Mesodermal cell (in vitro differentiated cells): ENCODE measurements around the gene LHB.
A peak's percentile ranks its signal among the peaks of the same experiment; 100 is the strongest.

Experiments used
- H3K27ac ChIP-seq: 2 replicates; pipeline ENCODE4 v1.7.0; 2013; ENCODE audit warnings: mild to moderate bottlenecking, low read depth, low read length, moderate library complexity; ENCODE audit not compliant: severe bottlenecking
- H3K36me3 ChIP-seq: 2 replicates; pipeline ENCODE4 v1.7.1; 2013; ENCODE audit warnings: mild to moderate bottlenecking, low read length, moderate library complexity; ENCODE audit not compliant: control insufficient read depth, insufficient read depth
- H3K4me1 ChIP-seq: one replicate; pipeline ENCODE4 v1.7.1; 2013; ENCODE audit warnings: mild to moderate bottlenecking, low read length; ENCODE audit not compliant: insufficient read depth, control insufficient read depth, poor library complexity, severe bottlenecking
- H3K4me3 ChIP-seq: 2 replicates; pipeline ENCODE4 v1.7.0; 2013; ENCODE audit warnings: low read length, control low read depth, mild to moderate bottlenecking; ENCODE audit not compliant: insufficient read depth, poor library complexity, severe bottlenecking; ENCODE audit errors: extremely low read depth
- H3K9me3 ChIP-seq: 2 replicates; pipeline ENCODE4 v1.7.1; 2013; ENCODE audit warnings: mild to moderate bottlenecking, low read length, moderate library complexity; ENCODE audit not compliant: control insufficient read depth
- WGBS, 2 experiments: methylation state at CpG; one replicate each; pipeline ENCODE4 v1.1.5; 2013; ENCODE audit warnings: missing lambda C conversion rate in 2 of 2; ENCODE audit not compliant: insufficient coverage in 2 of 2; 5-methylcytosine and 5-hydroxymethylcytosine counted together

Gene LHB

DNA sequence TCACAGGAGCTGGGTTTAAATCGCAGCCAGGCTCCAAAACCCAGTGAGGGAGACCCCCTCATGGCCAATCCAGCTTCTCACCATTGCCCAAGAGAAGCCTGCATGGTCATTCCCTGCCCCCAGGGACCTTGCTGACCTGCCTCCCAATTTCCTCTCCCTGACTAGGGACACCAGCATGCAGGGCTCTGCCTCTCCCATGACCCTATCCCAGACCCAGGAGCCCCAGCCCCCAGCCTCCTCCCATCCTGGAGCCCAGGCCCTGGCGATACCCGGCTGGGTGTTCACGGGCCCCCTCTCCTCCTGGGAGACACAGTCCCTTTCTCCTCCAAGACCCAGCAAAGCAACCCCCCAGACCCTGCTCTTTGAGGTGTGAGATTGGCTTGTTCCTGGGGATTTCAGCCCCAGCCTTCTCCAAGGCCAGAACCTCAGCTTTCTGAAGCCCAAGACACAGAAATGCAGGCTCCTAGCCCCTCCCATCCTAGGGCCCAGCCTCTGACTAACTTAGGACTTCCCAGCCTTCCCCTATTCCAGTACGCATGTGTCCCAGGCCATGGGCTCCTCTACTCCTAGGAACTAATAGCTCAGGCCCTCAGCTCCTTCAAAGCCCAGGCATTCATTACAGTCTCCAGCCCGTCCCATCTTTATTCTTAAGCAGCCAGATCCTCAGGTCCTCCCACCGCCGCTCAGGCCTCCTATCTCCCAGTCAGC is 24.9 kb downstream of the LHB start:
- no peaks in the 10 kb centered on the region for H3K9me3 ChIP-seq
- peak overlapping the region; percentile 98 for H3K4me3 ChIP-seq
- 23 to 38% methylated on average over 5 to 7 of the region's 8 CpGs for WGBS, 2 experiments
- H3K27ac ChIP-seq = peak overlapping the region; percentile 5
- peaks cover 16% of the 10 kb centered on the region for H3K4me1 ChIP-seq
- peaks cover 34% of the 10 kb centered on the region for H3K36me3 ChIP-seq

DNA sequence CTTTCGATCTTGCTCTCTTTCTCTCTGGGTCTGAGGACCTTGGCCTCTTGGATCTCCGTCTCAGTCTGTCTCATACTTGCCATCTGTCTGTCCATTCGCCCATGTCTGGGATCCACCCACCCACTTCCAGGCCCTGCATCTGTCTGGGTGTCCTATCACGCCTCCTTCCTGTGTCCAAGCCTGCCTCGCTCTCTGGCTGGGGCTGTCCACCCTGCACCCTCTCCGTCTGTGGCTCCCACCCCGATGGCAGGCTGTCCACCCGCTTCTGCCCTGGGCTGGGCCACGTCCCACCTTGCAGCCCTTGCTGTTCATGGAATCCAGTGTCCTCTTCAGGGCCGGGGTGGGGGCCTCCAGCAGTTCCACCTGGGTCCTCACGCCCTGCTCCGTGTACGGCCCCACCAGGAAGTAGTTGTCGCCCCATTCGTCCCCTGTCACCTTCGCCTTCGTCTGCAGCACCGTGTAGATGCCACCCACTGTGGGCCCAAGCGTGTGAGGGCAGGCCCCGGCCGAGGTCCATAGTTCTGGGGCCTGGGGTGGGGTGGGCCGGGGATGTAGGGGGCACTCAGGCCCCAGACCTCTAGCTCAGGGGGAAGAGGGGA is 25.8 kb downstream of the LHB start:
- Histone ChIP-seq H3K4me1 (peaks cover 16% of the 10 kb centered on the region), H3K27ac (no peak overlapping the region), H3K9me3 (no peaks in the 10 kb centered on the region), H3K4me3 (peak overlapping the region; percentile 98), H3K36me3 (peaks cover 43% of the 10 kb centered on the region)
- 94 to 97% methylated on average over 20 to 22 of the region's 22 CpGs for WGBS, 2 experiments

- H3K36me3 ChIP-seq = peaks cover 50% of the 10 kb centered on the region
- WGBS, 2 experiments = 89 to 96% methylated on average over 4 of the region's 4 CpGs
- H3K4me3 ChIP-seq = no peak overlapping the region
- H3K27ac ChIP-seq = no peak overlapping the region
- H3K9me3 ChIP-seq = no peaks in the 10 kb centered on the region
- H3K4me1 ChIP-seq = peaks cover 16% of the 10 kb centered on the region
Observed at GRCh38 chr19:48990400-48990799, 26.5 kb downstream of the LHB start.

DNA sequence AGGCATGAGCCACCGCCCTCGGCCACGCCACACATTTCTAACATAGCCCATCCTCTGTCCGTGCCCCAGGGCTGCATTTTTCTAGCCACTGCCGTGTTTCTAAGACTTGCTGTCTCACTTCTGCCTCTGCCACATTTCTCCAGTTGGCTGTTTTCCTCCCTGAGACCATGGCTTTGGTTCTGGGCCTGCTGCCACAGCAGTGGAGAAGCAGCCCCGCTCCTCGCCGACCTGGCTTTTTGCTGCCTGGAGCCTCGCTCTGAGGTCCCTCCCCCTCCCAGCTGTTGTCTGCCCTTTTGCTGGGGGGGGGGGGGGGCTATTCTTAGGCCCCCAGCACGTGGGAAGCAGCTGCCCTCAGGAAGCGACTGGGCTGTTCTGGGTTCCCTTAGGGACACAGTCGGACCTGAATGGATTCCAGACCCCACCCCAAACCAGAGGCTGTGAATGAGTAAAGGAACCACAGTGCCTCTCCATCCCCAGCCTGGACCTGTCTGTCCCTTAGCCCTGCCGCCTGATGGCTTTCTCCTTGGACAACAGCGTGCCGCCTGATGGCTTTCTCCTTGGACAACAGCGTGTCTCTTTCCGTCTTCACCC is 27.1 kb downstream of the LHB start:
- Histone ChIP-seq H3K4me1 (peaks cover 14% of the 10 kb centered on the region), H3K27ac (no peak overlapping the region), H3K9me3 (no peaks in the 10 kb centered on the region), H3K36me3 (peaks cover 56% of the 10 kb centered on the region), H3K4me3 (no peak overlapping the region)
- WGBS, 2 experiments = 95 to 97% methylated on average over 12 of the region's 17 CpGs

DNA sequence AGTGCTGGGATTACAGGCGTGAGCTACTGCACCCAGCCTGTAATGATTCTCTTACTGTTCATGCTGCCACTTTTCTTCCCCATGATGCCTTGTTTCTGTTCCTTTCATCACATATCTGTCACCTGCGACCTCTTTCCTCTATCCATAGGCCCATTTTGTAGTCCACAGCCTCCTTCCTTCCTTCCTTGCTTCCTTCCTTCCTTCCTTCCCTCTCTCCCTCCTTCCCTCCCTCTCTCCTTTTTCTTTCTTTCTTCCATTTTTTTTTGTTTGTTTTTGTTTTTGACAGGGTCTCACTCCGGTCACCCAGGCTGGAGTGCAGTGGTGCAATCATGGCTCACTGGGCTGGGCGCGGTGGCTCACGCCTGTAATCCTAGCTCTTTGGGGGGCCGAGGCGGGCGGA is 28.0 kb downstream of the LHB start:
- Histone ChIP-seq H3K9me3 (no peaks in the 10 kb centered on the region), H3K4me1 (peaks cover 9% of the 10 kb centered on the region), H3K4me3 (no peak overlapping the region), H3K36me3 (peaks cover 62% of the 10 kb centered on the region), H3K27ac (no peak overlapping the region)
- 97 to 98% methylated on average over 4 to 9 of the region's 9 CpGs for WGBS, 2 experiments

DNA sequence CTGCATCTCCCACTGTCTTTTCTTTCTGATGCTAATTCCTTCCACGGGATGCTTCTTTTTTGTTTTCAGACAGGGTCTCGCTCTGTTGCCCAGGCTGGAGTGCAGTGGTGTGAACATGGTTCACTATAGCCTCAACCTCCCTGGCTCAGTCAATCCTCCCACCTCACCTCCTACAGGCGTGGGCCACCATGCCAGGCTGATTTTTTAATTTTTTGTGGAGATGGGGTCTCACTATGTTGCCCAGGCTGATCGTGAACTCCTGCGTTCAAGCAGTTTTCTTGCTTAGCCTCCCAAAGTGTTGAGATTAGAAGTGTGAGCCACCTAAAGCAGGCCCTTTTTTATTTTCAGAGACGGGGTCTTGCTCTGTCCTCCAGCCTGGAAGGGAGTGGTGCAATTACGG is 28.6 kb downstream of the LHB start:
- Histone ChIP-seq H3K4me1 (peaks cover 9% of the 10 kb centered on the region), H3K9me3 (no peaks in the 10 kb centered on the region), H3K4me3 (no peak overlapping the region), H3K27ac (no peak overlapping the region), H3K36me3 (peaks cover 68% of the 10 kb centered on the region)
- WGBS, 2 experiments = 97 to 99% methylated on average over 4 to 5 of the region's 7 CpGs

DNA sequence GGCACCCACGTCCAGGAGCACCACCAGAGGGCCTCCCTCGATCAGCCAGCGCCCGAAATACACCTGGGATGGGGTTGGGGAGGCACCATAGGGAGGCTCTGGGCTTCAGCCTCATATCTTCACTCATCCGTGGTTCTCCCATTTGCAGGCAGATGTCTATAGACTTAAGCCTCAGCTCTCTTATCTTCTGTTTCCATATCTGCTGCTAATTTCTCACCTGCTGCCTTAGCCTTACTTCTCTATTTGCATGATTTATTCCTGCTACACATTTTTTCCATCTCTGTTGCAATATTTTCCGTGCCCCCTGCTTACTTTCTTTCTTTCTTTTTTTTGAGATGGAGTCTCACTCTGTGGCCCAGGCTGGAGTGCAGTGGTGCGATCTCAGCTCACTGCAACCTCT is 29.6 kb downstream of the LHB start:
- Histone ChIP-seq H3K4me3 (no peak overlapping the region), H3K4me1 (peaks cover 9% of the 10 kb centered on the region), H3K27ac (no peak overlapping the region), H3K36me3 (peaks cover 78% of the 10 kb centered on the region), H3K9me3 (no peaks in the 10 kb centered on the region)
- WGBS, 2 experiments = 93 to 96% methylated on average over 7 of the region's 7 CpGs

DNA sequence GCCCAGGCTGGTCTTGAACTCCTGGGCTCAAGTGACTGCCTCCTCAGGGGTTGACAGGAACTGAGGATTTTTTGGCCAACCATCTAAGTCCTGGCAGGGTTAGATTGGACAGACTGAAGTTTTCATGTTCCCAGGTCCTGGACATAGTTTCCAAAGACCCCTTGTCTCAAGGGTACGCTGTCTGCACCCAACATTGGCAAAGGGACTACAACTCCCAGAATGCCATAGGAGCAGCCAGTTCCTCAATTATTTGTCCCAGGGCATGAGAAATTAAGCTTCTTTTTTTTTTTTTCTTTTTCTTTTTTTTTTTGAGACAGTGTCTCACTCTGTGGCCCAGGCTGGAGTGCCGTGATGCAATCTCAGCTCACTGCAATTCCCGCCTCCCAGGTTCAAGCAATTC is 30.7 kb downstream of the LHB start:
- 97 to 100% methylated on average over 1 to 3 of the region's 3 CpGs for WGBS, 2 experiments
- H3K9me3 ChIP-seq = no peaks in the 10 kb centered on the region
- H3K36me3 ChIP-seq = peaks cover 88% of the 10 kb centered on the region
- no peak overlapping the region for H3K4me3 ChIP-seq
- H3K27ac ChIP-seq = no peak overlapping the region
- H3K4me1 ChIP-seq = no peaks in the 10 kb centered on the region

GRCh38 chr19:48985711-48986110 is 31.2 kb downstream of the LHB start:
- WGBS, 2 experiments = 97% methylated on average over 13 of the region's 13 CpGs
- Histone ChIP-seq H3K36me3 (peaks cover 85% of the 10 kb centered on the region), H3K4me3 (no peak overlapping the region), H3K4me1 (no peaks in the 10 kb centered on the region), H3K9me3 (no peaks in the 10 kb centered on the region), H3K27ac (no peak overlapping the region)

DNA sequence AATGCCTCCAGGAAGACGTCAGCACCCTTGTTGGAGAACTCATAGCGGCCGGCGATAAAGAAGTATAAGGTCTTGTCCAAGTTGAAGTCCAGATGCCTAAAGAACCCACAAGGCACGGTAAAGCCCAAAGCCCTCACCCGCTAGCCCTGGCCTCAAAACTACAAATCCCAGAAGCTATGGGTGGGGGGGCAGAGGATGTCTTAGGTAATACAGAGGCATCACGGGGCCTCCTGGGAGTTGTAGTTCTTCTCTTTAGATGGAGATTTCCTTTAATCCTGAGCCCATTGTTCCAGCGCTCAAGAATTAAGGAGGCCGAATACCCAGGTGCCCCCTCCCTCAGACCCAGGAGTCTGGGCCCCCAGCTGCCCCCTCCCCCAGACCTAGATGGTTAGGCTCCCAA is 34.6 kb downstream of the LHB start:
- Histone ChIP-seq H3K9me3 (no peaks in the 10 kb centered on the region), H3K4me3 (no peak overlapping the region), H3K4me1 (peaks cover 3% of the 10 kb centered on the region), H3K36me3 (peaks cover 80% of the 10 kb centered on the region), H3K27ac (no peak overlapping the region)
- WGBS, 2 experiments = 94 to 97% methylated on average over 6 to 9 of the region's 9 CpGs

- Histone ChIP-seq H3K4me3 (no peak overlapping the region), H3K4me1 (peaks cover 3% of the 10 kb centered on the region), H3K36me3 (peaks cover 71% of the 10 kb centered on the region), H3K27ac (no peak overlapping the region), H3K9me3 (no peaks in the 10 kb centered on the region)
- 83% methylated on average over 1 to 2 of the region's 2 CpGs for WGBS, 2 experiments
Observed at GRCh38 chr19:48977061-48977460, 39.8 kb downstream of the LHB start.
